ENCODE data around the gene AMMECR1L. TPM values are rescaled to one million over a fixed set of nuclear protein-coding genes. Genes with fewer than 3 reads are reported as not detected.

Gene AMMECR1L
- 19.6 TPM for total RNA-seq

GRCh38 chr2:127885780-127886592, at the start of gene AMMECR1L:
Gene AMMECR1L (minus strand): TSS chr2:127885956. CDS start chr2:127874234, 11,722 bp downstream.

Other genes starting within 250 kb of the AMMECR1L start
- gene GPR17, start 239.8 kb downstream of the AMMECR1L start, total RNA-seq: 0.49 TPM
- 11.2 TPM for gene LIMS2, start 210.4 kb downstream of the AMMECR1L start, total RNA-seq
- 12.0 TPM for gene SFT2D3, start 184.5 kb downstream of the AMMECR1L start, total RNA-seq
- 97.8 TPM for gene WDR33, start 74.8 kb downstream of the AMMECR1L start, total RNA-seq
- 32.2 TPM for gene POLR2D, start 27.8 kb downstream of the AMMECR1L start, total RNA-seq
- 8.7 TPM for gene SAP130, start 142.1 kb upstream of the AMMECR1L start, total RNA-seq
- 79.1 TPM for gene UGGT1, start 205.2 kb upstream of the AMMECR1L start, total RNA-seq

Data from camera-type eye (tissue), 1 donor.